ENCODE data around the gene TMBIM4.

The TMBIM4 gene

DNA sequence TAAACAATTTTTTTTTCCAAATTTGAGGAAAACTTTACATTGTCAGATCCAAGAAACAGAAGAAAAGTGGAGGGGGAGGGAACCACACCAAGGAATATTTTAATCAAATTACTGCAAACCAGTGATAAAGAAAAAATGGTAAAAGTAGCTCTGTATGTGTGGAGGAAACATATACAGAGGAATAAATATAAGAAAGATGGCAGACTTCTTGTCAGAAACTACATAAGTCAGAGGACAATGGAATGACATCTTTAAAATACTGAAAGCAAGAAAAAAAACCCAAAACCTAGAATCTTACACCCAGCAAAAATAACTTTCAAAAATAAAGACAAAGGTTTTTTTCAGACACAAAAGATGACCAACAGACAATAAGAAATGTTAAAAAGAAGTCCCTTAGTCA is 29.1 kb downstream of the TMBIM4 start:
- DNase-seq (ENCODE audit: low read depth): peak; percentile 31

DNA sequence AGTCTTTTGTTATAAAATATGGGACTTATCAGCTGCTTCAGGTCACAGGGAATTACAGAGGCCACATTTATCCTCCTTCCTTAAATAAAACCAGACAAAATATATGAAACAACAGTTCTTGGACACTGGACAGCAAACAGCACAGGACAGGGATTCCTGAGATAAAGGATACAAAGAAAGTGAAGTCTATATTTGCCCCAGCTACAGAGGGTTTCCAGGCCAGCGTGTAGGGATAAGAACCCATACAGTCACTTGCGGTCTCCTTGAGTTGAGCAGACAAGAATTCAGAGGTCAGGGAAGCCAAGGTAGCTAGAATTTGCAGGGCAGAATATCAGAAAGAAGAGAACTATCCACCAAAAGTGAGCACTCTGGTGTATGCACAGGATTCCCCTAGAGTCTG is 30.5 kb downstream of the TMBIM4 start:
- no peak for DNase-seq (ENCODE audit: low read depth)

DNA sequence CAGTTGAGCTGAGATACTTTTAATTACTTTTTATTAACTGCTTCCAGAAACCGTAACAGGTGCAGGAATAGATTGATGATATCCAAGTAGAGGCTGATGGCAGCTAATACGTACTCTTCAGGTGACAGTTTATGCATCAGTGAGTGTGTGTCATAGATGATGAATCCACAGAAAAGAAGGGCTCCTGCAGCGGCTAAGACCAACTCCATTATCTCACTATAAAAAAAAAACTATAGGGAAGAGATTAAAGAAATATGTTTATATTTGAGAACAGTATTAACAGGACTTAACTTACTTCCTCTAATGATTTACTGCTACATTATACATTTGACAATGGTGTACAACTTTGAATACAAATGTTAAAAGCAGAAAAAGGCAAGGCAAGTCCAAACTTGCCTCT is 31.9 kb downstream of the TMBIM4 start:
- no peak for DNase-seq (ENCODE audit: low read depth)

DNA sequence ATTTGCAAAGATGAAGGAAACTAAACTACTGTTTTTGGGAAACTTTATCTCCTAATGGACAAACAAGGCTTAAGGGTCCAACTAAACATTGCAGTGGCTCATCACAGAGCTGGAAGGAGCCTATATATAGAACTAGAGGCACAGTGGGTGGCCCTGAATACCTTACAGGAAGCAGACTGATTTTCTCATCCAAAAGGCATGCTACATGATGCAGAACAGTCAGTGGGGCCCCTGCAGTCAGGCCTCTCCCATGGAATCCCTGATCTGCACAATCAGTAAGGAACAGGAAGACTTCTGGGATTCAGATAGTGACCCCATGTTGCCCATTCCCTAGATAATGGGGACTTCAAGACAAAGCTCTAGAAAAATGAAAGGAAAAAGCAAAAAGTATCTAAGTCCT is 37.4 kb downstream of the TMBIM4 start:
- DNase-seq (ENCODE audit: low read depth): peak; percentile 91

DNA sequence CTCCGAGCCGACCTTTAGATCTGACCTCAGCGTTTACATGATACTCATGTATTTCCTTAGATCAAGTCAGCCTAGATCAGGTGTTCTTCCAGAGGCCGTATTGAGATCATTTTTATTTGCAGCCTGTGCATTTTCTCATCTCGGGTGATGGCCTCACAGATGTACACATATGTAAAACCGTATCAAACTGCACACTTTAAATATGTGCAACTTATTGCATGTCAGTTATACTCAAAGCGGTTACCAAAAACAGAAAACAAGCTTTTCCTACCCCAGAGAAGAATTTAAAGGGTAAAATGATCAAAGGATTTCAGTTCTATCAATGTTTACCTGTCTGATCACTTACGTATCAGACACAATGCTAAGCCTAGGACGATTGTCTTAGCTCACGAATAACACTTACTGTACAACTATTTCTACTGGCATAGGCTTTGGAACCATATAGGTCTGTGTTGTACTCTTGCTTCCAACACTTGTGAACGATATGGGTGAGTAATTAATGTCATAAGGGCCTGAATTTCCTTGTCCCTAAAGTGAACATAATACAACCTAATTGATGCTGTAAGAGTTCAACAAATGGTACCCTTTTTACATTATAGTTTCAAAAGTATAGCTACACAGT is 38.6 kb downstream of the TMBIM4 start:
- no peak for DNase-seq (ENCODE audit: low read depth)

DNA sequence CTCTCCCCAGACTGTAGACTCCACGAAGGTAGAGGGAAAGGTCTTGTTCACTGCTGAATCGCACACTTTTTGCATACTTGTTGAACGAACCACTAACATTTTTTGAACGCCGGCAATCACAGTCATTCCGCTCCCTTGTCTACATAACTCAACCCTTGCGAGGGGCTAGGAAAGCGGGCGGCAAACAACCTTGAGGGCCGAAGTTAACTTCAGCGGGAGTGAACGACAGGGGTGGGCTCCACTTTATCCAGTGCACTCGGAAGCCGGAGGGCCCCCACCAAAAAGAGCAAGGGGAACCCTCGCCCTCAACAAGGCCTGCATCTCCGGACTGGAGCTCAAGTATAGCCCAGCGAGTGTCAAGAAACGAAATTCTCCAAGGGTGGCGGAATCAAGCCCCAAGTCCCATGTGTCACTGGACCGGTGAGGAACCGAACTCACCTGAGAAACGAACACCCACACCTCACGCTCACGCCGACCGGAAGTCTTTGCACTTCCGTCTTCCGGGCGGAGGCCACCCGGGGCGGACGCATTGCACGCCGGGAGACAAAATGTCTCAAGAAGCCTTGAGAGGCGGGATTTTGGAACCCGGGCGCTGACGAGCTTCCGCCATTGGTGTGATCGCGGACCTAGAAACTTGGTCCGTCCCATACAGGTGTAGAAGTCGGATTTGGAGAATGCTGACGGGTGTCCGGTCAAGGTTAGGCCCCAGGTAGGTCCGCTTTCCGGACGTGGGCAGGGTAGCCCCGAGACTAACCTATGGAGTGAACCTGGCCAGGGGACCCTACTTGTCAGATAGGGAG is 39.3 kb downstream of the TMBIM4 start, which contains the start of gene LLPH:
LLPH (minus strand) TSS at position 484 of the 800 bp plus-strand sequence. CDS start 1,644 bp downstream, outside the sequence.
- peak; percentile 93 for DNase-seq (ENCODE audit: low read depth)

DNA sequence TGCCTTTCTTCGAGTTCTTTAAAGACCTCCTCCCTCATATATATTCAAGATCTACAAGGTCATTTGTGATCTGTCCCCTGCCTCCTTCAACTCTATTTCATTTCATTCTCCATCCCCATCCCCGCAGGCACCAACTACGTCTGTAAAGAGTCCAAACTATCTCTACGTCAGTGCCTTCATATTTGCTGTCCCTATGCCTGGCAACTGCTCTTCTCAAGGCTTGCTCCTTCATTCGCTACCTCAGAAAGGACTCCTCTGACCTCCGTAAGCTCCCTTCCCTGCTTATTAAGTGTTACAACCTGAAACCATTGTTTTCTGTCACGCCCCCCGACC is 39.9 kb downstream of the TMBIM4 start:
- peak; percentile 34 for DNase-seq (ENCODE audit: low read depth)

DNA sequence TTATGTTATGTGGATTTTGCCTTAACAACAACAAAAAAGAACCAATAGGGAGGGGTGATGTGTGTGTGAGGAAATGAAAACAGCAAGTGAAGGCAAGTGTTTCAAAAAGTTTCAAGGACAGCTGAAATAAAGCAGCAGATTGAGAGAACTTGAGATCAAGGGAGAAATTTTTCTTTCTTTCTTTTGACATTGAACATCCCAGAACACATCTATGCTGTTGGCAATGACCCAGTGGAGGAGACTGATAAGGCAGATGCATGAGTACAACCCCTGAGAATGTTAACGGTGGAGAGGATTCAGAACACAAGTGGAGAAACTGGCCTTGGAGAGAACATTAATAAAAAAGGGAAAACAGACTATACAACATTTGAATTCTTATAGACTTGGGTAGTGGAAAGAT is 42.1 kb downstream of the TMBIM4 start:
- DNase-seq (ENCODE audit: low read depth): no peak

DNA sequence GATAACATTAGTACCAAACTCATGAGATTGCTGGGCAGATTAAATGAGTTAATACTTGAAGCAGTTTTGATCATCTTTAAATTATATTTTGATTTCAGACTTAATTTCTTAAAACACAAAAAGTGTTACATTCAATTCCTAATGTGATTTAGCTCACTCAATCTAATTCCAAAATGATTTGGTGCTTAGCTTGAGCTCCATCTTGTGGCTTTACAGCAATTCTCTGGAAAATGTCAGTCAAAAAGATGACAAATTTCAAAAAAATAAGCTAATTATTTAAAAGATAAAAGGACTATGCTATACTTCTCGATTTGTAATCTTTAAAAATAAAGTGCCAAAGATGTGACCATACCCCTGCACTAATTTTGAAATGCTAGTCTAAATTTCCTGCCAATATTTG is 49.3 kb downstream of the TMBIM4 start:
- peak; percentile 12 for DNase-seq (ENCODE audit: low read depth)

DNA sequence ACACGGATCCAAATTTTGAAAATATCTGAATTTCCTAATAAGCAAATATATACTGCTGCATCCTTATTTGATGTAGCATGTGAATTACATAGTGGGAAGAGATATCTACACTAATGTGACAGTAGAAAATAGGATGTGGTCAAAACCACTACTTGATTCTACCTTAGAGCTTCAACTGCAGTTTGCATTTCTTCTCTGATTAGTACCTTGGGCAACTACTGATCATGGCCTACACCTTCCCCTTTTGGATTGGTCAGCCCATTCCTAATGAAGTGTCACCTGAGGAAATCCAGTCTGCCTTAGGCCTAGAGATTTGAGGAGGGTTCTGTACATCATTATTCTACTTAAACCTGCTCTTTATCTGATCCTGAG is 49.9 kb downstream of the TMBIM4 start:
- DNase-seq (ENCODE audit: low read depth): no peak

DNA sequence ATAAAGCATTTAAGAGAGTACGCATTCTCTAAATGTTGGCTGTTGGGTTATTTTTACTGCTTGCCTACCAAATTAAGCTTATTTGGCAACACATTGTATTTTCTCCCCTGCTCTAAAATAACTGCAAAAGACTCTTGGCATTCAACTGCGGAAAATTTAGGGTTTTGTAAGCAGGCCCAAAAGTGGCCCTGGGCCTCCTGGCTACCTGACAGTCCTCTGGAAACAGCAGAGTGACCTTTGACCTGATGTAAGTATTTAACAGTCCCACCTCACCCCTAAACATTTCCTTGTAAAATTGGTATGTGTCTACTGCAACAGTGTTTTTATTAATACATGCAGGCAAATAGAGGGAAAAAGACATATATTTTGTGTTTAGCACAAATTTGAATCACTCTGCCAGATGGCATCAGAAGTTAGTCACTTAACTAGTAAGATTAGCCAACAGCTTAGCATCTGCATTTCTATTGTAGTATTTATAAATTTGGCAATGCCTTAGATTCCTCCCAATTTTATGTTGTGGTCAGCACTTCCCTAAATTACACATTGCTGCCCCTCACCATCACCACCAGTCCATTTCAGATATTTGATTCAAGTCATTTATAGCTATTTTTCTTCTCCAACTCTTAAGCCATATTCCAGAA is 50.4 kb downstream of the TMBIM4 start:
- DNase-seq (ENCODE audit: low read depth): peak; percentile 9

DNA sequence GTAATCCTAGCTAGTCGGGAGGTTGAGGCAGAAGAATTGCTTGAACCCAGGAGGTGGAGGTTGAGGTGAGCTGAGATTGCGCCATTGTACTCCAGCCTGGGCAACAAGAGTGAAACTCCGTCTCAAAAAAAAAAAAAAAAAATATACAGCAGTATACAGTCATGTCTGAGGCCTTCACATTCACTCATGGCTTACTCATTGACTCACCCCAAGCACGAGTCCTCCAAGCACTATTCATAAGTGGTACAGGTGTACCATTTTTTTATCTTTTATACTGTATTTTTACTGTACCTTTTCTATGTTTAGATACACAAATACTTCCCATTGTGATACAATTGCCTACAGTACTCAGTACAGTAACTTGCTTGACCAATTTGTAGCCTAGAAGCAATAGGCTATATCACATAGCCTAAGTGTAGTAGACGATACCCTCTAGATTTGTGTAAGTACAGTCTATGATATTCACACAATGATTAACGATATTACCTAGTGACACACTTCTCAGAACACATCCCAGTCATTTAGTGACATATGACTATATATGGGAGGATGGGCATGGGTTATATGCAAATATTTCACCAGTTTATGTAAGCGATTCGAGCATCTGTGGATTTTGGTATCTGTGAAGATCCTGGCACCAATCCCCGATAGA is 51.4 kb downstream of the TMBIM4 start:
- DNase-seq (ENCODE audit: low read depth): peak; percentile 77

DNA sequence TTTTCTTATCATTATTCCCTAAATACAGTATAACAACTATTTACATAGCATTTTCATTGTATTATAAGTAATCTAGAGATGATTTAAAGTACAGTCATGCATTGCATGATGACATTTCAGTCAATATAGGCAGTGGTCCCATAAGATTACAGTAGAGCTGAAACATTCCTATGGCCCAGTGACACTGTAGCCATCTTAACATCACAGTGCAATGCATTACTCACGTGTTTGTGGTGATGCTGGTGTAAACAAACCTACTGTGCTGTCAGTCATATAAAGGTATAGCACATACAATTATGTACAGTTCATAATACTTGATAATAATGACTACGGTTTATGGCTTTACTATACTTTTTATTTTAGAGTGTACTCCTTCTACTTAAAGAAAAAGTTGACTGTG is 52.6 kb downstream of the TMBIM4 start:
- DNase-seq (ENCODE audit: low read depth): peak; percentile 56

DNA sequence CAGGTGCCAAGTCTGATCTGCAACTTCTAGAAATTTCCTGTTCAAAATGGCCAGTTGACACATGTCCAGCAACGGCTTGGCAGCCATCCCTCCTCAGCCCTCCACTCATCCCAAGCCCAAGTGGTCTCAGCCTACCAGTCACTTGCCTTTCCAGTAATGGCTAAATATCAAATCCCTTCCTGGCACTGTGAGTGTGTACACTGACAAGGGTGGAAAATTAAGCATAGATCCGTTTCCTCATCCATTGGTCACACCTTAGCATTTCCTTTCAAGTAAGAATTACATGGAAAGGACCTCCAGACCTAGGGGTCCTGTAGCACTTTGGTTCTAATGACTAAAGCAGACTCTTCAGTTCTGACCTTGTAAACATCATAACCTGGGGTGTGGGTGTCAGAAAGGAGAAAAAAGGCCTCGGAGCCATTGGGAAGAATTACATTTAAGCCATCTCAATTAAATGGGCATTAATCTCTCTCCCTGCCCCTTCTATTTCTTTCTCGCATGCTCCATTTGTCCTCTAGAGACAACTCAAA is 54.7 kb downstream of the TMBIM4 start:
- DNase-seq (ENCODE audit: low read depth): no peak

DNA sequence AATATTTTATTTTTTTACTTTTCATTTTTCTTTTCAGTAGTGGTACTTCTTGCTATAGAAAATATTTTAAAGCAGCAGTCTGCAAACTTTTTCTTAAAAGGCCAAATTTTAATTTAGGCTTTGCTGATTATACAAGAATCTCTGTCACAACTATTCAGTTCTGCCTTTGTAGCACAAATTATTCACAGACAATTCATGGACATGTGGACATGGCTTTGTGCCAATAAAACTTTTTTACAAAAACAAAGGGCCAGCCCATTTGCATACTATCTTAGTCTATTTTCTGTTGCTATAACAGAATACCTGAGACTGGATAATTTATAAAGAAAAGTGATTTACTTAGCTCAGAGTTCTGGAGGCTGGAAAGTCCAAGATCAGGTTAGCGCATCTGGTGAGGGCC is 56.3 kb downstream of the TMBIM4 start:
- no peak for DNase-seq (ENCODE audit: low read depth)

DNA sequence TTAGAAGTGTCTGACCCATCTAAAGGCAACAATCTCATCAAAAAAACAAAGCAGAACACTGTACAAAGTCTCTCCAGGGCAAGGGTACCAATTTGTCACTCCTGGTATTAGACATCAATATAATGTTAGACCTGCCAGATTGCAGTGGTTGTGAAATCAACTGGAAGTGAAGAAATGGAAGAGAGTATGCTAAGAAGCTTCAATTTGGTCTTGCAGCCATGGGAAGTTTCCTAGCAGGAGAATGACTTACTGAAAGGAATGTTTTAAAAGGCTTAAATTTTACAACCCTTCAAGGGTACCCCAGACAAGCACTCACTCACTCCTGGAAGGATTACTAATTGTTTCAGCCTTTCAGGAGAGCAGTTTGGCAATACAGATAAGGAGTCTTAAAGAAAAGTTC is 58.2 kb downstream of the TMBIM4 start:
- DNase-seq (ENCODE audit: low read depth): no peak

DNA sequence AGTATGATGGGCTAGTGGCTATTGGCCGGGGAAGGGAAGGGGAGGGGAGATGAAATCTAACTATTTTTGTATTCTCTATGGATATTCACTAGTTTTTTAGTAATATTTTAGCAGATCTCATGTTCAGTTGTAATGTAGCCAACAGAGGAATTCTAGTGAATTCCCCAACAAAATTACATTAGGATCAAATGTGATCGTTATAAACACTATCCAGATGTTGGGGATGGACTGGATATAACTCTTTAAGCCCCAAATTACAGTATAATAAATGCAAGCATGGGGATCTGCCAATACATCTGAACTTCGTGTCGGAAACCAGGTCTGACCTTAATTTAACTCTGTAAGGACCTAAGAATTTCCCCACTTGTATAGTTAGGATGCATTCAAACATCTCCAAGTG is 60.7 kb downstream of the TMBIM4 start:
- DNase-seq (ENCODE audit: low read depth): no peak

DNA sequence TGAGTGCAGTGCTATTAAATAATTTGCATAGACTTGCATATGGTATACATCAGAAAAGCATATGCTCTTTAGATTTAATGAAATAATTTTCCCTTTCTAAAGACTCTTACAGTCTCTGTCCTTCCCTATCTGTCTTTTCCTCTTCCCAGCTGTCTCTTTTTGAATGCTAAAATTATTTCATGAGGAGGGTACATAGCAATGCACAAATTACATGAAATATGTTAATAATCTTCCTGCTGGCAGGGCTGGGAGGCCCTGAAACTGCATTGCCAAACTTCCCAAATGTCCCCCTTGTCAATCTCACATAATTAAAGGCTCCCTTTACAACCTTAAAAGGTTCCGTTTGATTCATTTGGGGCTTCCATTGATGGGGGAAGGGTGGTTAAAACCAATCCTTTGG is 61.4 kb downstream of the TMBIM4 start:
- no peak for DNase-seq (ENCODE audit: low read depth)

DNA sequence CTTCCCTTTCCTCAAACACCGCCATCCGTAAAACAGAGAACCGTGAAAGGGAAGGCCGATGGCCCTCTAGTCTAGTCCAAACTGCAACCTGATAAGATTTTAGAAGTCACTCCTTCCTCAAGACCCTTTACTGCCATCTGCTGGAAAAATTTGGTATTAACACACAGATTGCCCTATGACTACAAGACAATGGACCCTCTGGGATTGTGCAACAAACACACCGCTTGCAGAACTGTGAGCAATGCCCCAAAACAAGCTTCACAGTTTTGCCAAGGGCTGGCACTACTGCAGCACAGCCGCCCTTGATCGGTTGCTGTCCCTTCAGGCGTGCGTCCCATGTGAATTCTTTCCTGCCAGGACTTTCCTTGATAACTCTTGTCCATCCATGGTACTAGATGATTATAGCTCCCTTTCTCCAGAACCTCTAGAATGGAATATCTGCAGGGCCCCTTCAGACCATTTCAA is 62.3 kb downstream of the TMBIM4 start:
- peak; percentile 96 for DNase-seq (ENCODE audit: low read depth)

DNA sequence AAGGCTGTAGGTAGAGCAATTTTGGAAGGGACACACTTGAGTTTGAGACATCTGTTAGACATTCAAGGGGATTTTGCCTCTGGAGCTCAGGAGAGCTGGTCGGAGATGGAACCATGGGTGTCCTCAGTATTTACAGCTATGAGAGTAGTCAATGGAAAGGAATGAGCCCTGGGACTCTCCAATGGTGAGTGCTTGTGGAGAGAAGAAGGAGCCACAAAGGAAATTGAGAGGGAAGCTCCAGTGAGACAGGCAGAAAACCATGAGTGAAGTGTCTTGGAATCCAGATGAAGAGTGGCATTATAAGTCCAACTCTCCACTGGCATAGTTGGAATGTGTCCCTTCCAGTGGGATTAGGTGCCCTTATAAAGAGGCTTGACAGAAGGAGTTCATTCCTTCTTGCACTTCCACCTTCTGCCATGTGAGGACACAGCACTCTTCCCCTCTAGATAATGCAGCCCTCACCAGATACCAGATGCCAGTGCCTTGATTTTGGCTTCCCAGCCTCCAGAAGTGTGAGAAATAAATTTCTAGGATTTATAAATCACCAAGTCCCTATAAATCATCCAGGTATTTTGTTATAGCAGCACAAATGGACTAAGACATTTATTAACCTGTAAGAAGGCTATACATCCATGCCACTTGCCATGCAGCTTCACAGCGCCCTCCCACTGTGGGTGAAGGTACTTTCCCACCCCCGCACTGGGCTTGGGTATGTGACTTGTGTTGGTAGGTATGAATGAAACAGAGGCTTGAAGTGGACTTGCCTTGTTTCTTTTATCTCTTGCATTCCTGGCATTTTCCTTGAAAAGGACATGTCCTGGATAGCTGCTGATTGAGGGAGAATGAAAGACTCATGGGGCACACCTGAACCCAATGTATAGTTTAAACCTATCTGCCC is 66.5 kb downstream of the TMBIM4 start:
- DNase-seq (ENCODE audit: low read depth): peak; percentile 21

DNA sequence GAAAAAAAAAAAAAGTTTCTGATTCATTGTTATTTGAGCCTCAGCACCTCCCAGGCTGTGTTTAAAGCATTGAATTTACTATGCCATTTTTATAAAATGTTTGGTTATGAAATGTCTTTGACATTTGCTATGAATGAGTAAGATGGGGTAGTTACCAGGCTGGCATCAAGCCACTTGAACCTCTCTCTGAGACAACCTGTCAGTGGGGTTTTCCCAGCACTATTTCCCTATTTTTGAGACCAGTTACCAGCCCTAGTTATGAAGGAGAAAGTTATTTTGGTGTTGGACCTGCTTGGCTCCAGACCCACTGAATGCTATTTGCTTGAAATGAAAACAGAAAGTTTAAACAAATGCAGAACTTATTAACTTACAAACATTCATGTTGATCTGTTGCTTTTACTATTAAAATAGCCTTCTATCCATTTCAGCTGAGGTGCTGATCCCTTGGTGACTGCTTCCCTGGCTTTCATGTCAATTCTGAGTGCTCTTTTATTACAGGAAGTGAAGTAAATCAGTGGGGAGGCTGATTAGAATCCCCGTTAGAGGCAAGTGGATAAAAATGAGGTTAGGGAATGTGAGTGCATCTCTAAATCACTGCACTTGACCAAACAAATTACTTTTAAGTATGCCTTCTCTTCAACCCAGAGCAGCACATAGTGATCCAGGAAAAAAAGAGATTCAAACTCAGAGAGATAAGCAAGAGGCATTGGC is 77.1 kb downstream of the TMBIM4 start:
- DNase-seq (ENCODE audit: low read depth): peak; percentile 52
